ENCODE results near the gene SSUH2. TPM values are rescaled to one million over a fixed set of nuclear protein-coding genes. Genes with fewer than 3 reads are reported as not detected.

Gene SSUH2
- total RNA-seq, 8 experiments from 2014 or later, result 0.16 to 1.3 (median 0.37) TPM

DNA sequence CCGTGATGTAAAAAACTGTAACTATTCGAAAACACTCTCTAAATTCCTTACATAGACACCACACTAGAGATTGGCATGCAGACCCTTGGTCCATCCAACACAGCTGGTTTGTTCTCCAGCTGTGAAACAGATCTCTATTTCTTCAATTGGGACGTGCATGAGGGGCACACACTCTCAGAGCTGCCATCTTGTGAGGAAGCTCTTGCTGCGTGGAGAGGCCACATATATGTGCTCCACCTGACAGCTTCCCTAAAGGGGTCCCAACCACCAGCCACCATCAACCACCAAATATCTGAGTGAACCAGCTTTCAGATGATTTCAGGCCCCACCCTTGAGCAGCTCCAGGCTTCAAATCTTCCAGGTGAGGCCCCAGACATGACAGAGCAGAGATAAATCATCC is 25.6 kb downstream of the SSUH2 start:
- ATAC-seq (replicated peaks in 6 of 8), result no peak
- Histone ChIP-seq H3K27ac (no peak overlapping the region), H3K4me1 (replicated peaks in 1 of 2) (peaks cover 6 to 11% of the 10 kb centered on the region in 2 donors), H3K4me3 (no peak overlapping the region)
- in situ Hi-C loops (cut with MboI; ENCODE audit: low pct_unique_long_range_greater_than_20kb in 2 of 9, low sequenced_read_pairs in 9 of 9, unreplicated experiment in 9 of 9), result loop anchor here in 5 of 9 experiments (25.0 kb wide), 2 partner anchors 182 to 307 kb away; no protein-coding TSS in a partner anchor
- 73 to 100% (median 94%) methylated on average over 1 to 3 of the region's 4 CpGs; no CpG with 5 or more reads in 5 of the 10 experiments for WGBS, 10 experiments

DNA sequence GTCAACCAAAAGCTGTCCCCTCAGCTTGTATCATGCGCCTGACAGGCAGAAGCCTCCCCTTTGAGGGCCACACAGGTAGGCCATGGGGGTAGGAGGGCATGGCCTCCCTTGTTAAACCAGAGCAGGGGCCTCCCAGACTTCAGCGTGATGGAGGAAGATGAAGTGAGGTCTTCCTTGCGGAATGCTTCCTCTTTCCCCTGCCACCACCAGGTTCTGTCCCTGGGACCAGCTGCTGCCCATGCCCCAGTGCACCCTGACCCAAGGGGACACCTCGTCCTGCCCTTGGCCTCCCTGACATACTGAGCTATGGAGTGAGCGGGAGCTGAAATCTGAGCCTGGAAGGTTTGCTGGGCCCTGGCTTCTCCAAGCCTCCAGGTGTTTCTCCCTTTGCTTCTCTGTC is 26.7 kb downstream of the SSUH2 start:
- Histone ChIP-seq H3K27ac (no peak overlapping the region), H3K4me3 (no peak overlapping the region), H3K4me1 (replicated peaks in 1 of 2) (peaks cover 3 to 6% of the 10 kb centered on the region in 2 donors)
- no peak for ATAC-seq (replicated peaks in 6 of 8)
- in situ Hi-C loops (cut with MboI; ENCODE audit: low pct_unique_long_range_greater_than_20kb in 2 of 9, low sequenced_read_pairs in 9 of 9, unreplicated experiment in 9 of 9), result loop anchor here in 5 of 9 experiments (25.0 kb wide), 2 partner anchors 181 to 306 kb away; no protein-coding TSS in a partner anchor
- WGBS, 10 experiments, result 75 to 83% (median 75%) methylated on average over 1 to 3 of the region's 5 CpGs; no CpG with 5 or more reads in 7 of the 10 experiments

DNA sequence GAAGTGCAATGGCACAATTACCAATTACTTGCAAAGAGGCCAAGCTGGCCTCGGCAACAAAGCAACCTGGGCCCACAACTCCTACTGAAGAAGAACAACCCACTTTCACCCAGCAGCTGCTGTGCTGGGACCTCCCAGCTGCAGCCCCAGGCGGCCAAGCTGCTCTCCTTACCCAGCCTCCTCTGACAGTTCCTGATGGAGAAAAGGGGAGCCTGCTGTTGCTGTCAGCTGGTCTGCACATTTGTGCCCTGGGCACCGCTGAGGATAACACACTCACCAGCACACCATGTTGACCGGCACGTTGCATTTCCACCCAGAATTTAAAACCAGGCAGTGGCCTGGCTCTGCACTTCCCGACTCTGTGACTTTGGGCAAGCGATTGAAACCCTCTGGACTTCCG is 33.6 kb downstream of the SSUH2 start:
- peaks cover 10 to 26% of the 10 kb centered on the region in 2 donors for H3K4me1 ChIP-seq (replicated peaks in 1 of 2)
- no peak overlapping the region for H3K4me3 ChIP-seq
- ATAC-seq (replicated peaks in 6 of 8), result peak in 1 of 8 experiments; percentile 43
- no peak overlapping the region for H3K27ac ChIP-seq
- in situ Hi-C loops (cut with MboI; ENCODE audit: low pct_unique_long_range_greater_than_20kb in 2 of 9, low sequenced_read_pairs in 9 of 9, unreplicated experiment in 9 of 9), result loop anchor here in 5 of 9 experiments (25.0 kb wide), 2 partner anchors 174 to 299 kb away; no protein-coding TSS in a partner anchor
- 0 to 100% (median 92%) methylated on average over 1 to 4 of the region's 8 CpGs; no CpG with 5 or more reads in 5 of the 10 experiments for WGBS, 10 experiments

DNA sequence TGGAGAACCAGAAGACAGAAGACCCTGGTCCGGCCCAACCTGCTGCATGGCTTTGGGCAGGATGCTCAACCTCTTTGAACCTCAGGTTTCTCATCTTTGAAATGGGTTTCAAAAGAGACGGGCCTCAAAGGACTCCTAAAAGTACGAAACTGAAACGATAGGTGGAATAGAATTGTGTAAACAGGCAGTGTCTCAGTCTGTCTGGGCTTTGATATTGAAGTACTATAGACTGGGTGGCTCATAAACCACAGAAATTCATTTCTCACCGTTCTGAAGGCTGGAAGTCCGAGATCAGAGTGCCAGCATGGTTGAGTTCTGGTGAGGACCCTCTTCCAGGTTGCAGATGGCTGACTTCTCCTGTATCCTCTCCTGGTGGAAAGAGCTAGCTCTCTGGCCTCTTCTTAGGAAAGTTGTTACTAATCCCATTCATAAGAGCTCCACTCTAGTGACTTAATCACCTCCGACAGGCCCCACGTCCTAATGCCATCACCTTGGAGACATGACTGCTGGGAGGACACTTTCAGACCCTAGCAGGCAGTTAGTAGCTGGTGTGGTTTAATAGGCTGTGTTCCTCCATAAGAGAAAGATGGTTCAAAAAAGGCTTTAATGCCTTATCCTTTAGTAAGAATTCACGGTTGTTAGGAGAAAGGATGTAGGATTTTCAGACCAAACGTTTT is 35.7 kb downstream of the SSUH2 start:
- Histone ChIP-seq H3K4me1 (replicated peaks in 1 of 2) (peaks cover 10 to 26% of the 10 kb centered on the region in 2 donors), H3K27ac (no peak overlapping the region), H3K4me3 (no peak overlapping the region)
- ATAC-seq (replicated peaks in 6 of 8), result peak in 2 of 8 experiments; percentile 29 to 71
- WGBS, 10 experiments, result 29 to 94% (median 75%) methylated on average over 2 to 8 of the region's 10 CpGs
- in situ Hi-C loops (cut with MboI; ENCODE audit: low pct_unique_long_range_greater_than_20kb in 2 of 9, low sequenced_read_pairs in 9 of 9, unreplicated experiment in 9 of 9), result loop anchor here in 5 of 9 experiments (25.0 kb wide), 2 partner anchors 172 to 297 kb away; no protein-coding TSS in a partner anchor

DNA sequence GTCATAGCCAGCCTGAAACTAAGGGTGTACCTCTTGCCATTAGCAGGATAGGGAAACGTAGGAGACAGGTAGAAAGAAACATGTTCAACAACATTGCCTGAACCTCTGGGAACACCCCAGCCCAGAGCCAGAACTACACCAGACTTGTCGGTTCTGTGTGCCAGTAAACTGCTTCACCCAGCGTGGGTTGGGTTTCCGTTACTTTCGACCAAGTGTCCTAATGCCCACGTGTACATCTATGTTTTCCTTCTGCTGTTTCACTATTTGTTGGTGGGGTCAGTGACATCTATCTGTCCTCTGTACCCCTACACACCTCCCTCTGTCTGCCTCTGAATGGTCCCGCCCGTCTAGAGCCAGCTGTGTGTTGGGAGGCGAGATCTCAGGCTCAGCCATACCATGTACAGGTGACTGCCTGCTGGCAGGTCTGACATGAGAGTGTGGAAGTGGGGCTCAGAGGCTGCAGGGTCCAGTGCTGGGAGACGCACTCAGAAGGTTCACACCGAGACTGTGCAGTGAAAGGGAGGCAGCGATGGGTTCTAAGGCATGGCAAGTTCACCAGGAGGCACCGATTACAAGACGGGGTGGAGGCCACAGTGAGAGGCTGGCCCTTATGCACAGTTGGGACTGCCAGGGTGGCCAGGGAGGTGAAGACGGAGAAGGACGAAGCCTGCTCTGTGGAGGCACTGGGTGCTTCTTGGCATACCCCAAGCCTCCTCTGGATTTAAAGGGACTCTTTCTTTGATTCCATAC is 36.4 kb downstream of the SSUH2 start:
- in situ Hi-C loops (cut with MboI; ENCODE audit: low pct_unique_long_range_greater_than_20kb in 2 of 9, low sequenced_read_pairs in 9 of 9, unreplicated experiment in 9 of 9), result loop anchor here in 5 of 9 experiments (25.0 kb wide), 2 partner anchors 171 to 296 kb away; no protein-coding TSS in a partner anchor
- no peak overlapping the region for H3K27ac ChIP-seq
- no peak overlapping the region for H3K4me3 ChIP-seq
- H3K4me1 ChIP-seq (replicated peaks in 1 of 2), result peaks cover 10 to 26% of the 10 kb centered on the region in 2 donors
- no peak for ATAC-seq (replicated peaks in 6 of 8)
- WGBS, 10 experiments, result 46 to 100% (median 85%) methylated on average over 1 to 13 of the region's 16 CpGs; no CpG with 5 or more reads in 4 of the 10 experiments

DNA sequence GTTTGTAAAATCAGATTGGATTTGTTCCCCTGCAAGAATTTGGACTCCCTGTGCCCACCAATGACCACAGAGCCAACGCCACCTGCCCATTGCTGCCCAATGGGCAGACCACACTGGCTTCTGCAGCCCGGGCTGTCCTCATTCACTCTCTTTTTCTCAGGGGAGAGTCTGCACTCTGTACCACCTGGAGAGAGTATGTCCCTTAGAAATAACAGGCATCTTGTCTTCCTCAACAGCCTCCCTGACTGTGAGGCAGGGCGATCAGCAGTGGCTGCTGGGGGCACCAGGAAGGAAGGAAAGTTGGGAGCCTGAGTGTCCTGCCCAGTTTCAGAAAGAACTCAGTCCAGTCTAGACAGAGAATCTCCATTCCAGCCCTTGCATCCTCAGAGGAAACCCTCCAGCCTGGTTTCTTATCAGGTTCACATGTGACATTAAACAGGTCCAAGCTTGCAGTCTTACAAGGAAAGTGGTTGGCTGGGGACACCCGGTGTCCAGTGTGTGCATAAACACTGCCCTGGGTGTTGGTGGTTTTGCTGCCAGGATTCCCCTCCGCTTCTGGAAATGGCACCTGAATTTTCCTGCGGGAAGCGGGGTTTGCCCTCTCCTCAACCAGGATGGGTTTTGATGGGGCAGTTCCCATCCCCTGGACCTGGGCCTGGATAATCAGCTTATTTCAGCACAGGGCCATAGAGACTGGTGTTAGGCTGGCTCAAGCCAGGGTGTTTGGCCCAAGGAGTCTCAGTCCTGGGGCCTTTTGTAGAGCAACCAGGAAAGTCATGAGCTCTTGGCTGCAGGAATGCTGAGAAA is 37.2 kb downstream of the SSUH2 start:
- ATAC-seq (replicated peaks in 6 of 8), result peak; percentile 69 to 98 (median 90)
- H3K27ac ChIP-seq, result no peak overlapping the region
- H3K4me3 ChIP-seq, result no peak overlapping the region
- in situ Hi-C loops (cut with MboI; ENCODE audit: low pct_unique_long_range_greater_than_20kb in 2 of 9, low sequenced_read_pairs in 9 of 9, unreplicated experiment in 9 of 9), result loop anchor here in 5 of 9 experiments (25.0 kb wide), 2 partner anchors 170 to 295 kb away; no protein-coding TSS in a partner anchor
- H3K4me1 ChIP-seq (replicated peaks in 1 of 2), result peaks cover 10 to 26% of the 10 kb centered on the region in 2 donors
- 28 to 89% (median 72%) methylated on average over 1 to 7 of the region's 7 CpGs; no CpG with 5 or more reads in 4 of the 10 experiments for WGBS, 10 experiments

DNA sequence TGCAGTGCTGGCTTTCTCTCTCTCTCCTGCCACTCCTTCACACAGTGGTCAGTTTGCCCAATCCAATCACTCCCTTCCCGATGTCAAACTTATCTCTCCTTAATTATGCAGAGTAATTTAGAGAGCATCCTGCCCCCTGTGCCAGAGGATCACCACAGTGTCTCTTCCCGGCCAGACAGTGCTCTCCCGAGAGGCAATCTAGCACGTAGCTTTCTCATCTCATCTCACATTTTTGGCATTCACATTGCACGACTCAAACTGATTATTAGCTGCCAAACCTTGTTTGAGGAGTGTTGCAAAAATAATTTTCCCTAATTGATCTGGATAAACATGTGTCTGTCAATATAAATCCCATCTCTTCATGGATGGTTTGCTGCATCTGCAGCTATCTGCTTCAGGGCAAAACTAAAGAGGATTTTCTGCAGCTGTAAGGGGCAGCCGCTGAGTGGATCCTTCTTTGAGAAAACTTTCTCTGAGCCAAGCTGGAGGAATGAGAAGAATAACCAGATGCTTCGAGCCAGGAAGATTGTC is 37.8 kb downstream of the SSUH2 start:
- H3K4me3 ChIP-seq, result no peak overlapping the region
- no peak for ATAC-seq (replicated peaks in 6 of 8)
- WGBS, 10 experiments, result 0 to 93% (median 77%) methylated on average over 1 to 6 of the region's 7 CpGs; no CpG with 5 or more reads in 3 of the 10 experiments
- H3K27ac ChIP-seq, result no peak overlapping the region
- in situ Hi-C loops (cut with MboI; ENCODE audit: low pct_unique_long_range_greater_than_20kb in 2 of 9, low sequenced_read_pairs in 9 of 9, unreplicated experiment in 9 of 9), result loop anchor here in 5 of 9 experiments (25.0 kb wide), 2 partner anchors 169 to 294 kb away; no protein-coding TSS in a partner anchor
- peaks cover 10 to 23% of the 10 kb centered on the region in 2 donors for H3K4me1 ChIP-seq (replicated peaks in 1 of 2)

DNA sequence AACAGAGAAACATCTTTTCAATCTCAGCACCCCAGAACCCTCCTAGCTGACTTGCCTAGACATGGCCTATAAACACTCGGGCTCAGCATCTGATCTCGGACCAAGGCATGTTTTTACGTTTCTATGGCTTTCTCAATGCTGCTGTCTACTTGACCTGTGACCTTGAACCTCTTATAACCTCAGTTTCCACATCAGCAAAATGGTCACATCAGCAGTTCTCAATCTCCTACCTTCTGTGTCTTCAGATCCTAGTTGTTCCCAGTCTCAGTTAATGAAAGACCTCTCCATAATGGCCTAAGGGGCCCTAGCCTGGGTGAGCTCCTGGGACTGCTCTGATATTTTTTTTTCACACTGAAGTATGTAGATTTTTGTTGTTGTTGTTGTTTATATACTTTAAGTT is 39.6 kb downstream of the SSUH2 start:
- 77 to 100% (median 90%) methylated on average over 1 to 3 of the region's 3 CpGs; no CpG with 5 or more reads in 1 of the 10 experiments for WGBS, 10 experiments
- in situ Hi-C loops (cut with MboI; ENCODE audit: low pct_unique_long_range_greater_than_20kb in 2 of 9, low sequenced_read_pairs in 9 of 9, unreplicated experiment in 9 of 9), result loop anchor here in 5 of 9 experiments (25.0 kb wide), 2 partner anchors 168 to 293 kb away; no protein-coding TSS in a partner anchor
- ATAC-seq (replicated peaks in 6 of 8), result no peak
- Histone ChIP-seq H3K27ac (no peak overlapping the region), H3K4me3 (no peak overlapping the region), H3K4me1 (replicated peaks in 1 of 2) (peaks cover 3 to 15% of the 10 kb centered on the region in 2 donors)

DNA sequence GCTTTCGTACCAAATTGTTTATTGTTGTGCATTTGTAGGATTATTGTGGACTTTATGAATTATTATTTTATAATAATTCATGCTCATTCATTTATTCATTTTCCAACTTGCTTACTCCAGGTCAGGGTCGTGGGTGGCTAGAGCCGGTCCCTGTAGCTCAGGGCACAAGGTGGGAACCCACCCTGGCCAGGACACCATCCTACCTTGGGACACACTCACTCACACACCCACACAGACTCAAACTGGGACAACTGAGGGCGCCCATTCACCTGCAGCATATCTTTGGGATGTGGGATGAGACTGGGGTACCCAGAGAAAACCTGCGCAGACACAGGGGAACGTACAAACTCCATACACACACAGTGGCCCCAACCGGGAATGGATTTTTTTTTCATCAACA is 40.6 kb downstream of the SSUH2 start:
- Histone ChIP-seq H3K4me1 (replicated peaks in 1 of 2) (peaks cover 3 to 11% of the 10 kb centered on the region in 2 donors), H3K4me3 (no peak overlapping the region), H3K27ac (no peak overlapping the region)
- WGBS, 10 experiments, result 80 to 100% (median 93%) methylated on average over 1 to 7 of the region's 7 CpGs; no CpG with 5 or more reads in 1 of the 10 experiments
- ATAC-seq (replicated peaks in 6 of 8), result no peak
- in situ Hi-C loops (cut with MboI; ENCODE audit: low pct_unique_long_range_greater_than_20kb in 2 of 9, low sequenced_read_pairs in 9 of 9, unreplicated experiment in 9 of 9), result loop anchor here in 5 of 9 experiments (25.0 kb wide), 2 partner anchors 167 to 292 kb away; no protein-coding TSS in a partner anchor

DNA sequence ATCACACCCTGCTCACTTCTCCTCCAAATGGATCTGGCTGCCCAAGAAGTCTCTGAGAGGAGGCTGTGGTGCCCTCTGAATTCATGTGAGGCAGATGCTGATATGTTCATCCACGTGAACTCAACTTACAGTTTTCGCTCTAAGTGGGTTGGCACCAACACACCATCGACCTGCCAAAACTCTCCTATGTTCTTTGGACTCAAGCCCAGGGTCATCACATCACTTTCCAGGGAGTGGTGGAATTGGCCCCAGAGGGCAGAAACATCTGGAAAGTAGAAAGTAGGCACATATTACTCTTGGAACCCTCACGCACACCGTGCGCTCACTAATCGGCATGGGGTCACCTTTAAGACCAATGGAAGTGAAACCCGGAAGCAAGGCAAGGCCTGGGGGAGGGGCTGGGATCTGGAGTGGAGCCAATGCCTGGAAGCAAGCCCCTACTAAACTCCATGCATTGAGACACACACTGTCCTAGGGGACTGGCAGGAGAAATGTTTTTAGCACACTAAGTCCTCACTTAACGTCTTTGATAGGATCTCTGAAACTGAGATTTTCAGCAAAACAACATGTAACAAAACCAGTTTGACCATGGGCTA is 41.4 kb downstream of the SSUH2 start:
- no peak overlapping the region for H3K27ac ChIP-seq
- H3K4me3 ChIP-seq, result no peak overlapping the region
- in situ Hi-C loops (cut with MboI; ENCODE audit: low pct_unique_long_range_greater_than_20kb in 2 of 9, low sequenced_read_pairs in 9 of 9, unreplicated experiment in 9 of 9), result loop anchor here in 5 of 9 experiments (25.0 kb wide), 2 partner anchors 166 to 291 kb away; no protein-coding TSS in a partner anchor
- 7 to 93% (median 83%) methylated on average over 1 to 6 of the region's 9 CpGs; no CpG with 5 or more reads in 1 of the 10 experiments for WGBS, 10 experiments
- ATAC-seq (replicated peaks in 6 of 8), result no peak
- H3K4me1 ChIP-seq (replicated peaks in 1 of 2), result peaks cover 3 to 7% of the 10 kb centered on the region in 2 donors

DNA sequence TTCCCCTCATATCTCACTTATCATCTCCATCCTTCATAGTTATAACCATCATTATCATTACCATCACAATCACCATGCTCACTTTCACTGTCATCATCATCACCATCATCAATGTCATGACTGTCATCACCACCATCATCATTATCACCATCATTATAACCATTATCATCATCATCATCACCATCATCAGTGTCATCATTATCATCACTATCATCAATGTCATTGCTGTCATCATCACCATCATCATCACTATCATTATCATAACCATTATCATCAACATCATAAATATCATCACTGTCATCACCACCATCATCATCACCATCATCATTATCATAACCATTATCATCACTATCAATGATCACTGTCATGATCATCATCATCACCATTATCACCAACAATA is 44.1 kb downstream of the SSUH2 start:
- Histone ChIP-seq H3K4me1 (replicated peaks in 1 of 2) (no peaks in the 10 kb centered on the region), H3K4me3 (no peak overlapping the region), H3K27ac (no peak overlapping the region)
- ATAC-seq (replicated peaks in 6 of 8), result no peak
- in situ Hi-C loops (cut with MboI; ENCODE audit: low pct_unique_long_range_greater_than_20kb in 2 of 9, low sequenced_read_pairs in 9 of 9, unreplicated experiment in 9 of 9), result loop anchor here in 5 of 9 experiments (25.0 kb wide), 2 partner anchors 163 to 288 kb away; no protein-coding TSS in a partner anchor

All from motor neuron (in vitro differentiated cells).